Lung (tissue), 12 donors: Measurements from ENCODE around the gene OMP. TPM values are rescaled to one million over a fixed set of nuclear protein-coding genes. Genes with fewer than 3 reads are reported as not detected.

Source experiments
- ATAC-seq: fragments of 200-7000 bp; cut with Tn5 transposase; one replicate; pipeline ENCODE4 v1.9.1; 2020; ENCODE audit warnings: moderate number of reproducible peaks; ENCODE audit not compliant: insufficient read depth, low FRiP score
- DNase-seq, 3 donors: peaks; one replicate each; pipeline ENCODE4 v3.0.0-alpha.2; 2013 to 2017
- H3K27ac ChIP-seq, 2 donors: one replicate each; pipeline ENCODE4 v1.5.1; 2013; ENCODE audit warnings: mild to moderate bottlenecking in 2 of 2, moderate library complexity in 2 of 2, control low read depth in 1 of 2, inconsistent platforms in 1 of 2, low read depth in 1 of 2, low read length in 1 of 2
- H3K27me3 ChIP-seq, 3 donors: one replicate each; pipeline ENCODE4 v1.5.1; 2013; ENCODE audit warnings: low read length in 2 of 3; ENCODE audit not compliant: control insufficient read depth in 3 of 3, insufficient read depth in 3 of 3
- H3K36me3 ChIP-seq, 4 donors: one replicate each; pipeline ENCODE4 v1.5.1; 2013; ENCODE audit warnings: low read length in 4 of 4, mild to moderate bottlenecking in 1 of 4, moderate library complexity in 1 of 4; ENCODE audit not compliant: control insufficient read depth in 4 of 4, insufficient read depth in 4 of 4
- H3K4me1 ChIP-seq, 5 donors: one replicate each; pipeline ENCODE4 v1.5.1; 2013; ENCODE audit warnings: low read length in 5 of 5, mild to moderate bottlenecking in 2 of 5, moderate library complexity in 1 of 5; ENCODE audit not compliant: control insufficient read depth in 5 of 5, insufficient read depth in 5 of 5
- H3K4me3 ChIP-seq: one replicate; pipeline ENCODE4 v1.5.1; 2013; ENCODE audit warnings: mild to moderate bottlenecking, control low read depth, moderate library complexity
- H3K9ac ChIP-seq, 2 donors: one replicate each; pipeline ENCODE4 v1.5.1; 2013; ENCODE audit warnings: low read length in 2 of 2, control low read depth in 1 of 2; ENCODE audit not compliant: insufficient read depth in 1 of 2
- H3K9me3 ChIP-seq, 4 donors: one replicate each; pipeline ENCODE4 v1.5.1; 2013; ENCODE audit warnings: low read length in 3 of 4, mild to moderate bottlenecking in 1 of 4, moderate library complexity in 1 of 4; ENCODE audit not compliant: control insufficient read depth in 4 of 4, insufficient read depth in 3 of 4
- CTCF ChIP-seq: IDR thresholded peaks from 2 replicates; pipeline ENCODE4 v1.5.1; 2012; ENCODE audit warnings: mild to moderate bottlenecking; ENCODE audit errors: control extremely low read depth, extremely low read depth
- WGBS, 2 donors: extraction: QIAGEN DNeasy Blood & Tissue Kit; methylation state at CpG; one replicate each; pipeline ENCODE4 v1.1.7; 2013; 5-methylcytosine and 5-hydroxymethylcytosine counted together
- polyA plus RNA-seq, 2 donors: library from polyadenylated mRNA; stranded (reverse); fragments of 200-250 nt; gene quantifications; one replicate each; pipeline ENCODE4 v1.2.1, GENCODE V29; 2013
- total RNA-seq, 2 donors: library from RNA; depleted of rRNA in 1 of 2; stranded (reverse); fragments of >200 nt in 1 of 2; gene quantifications; one replicate each; pipeline ENCODE4 v1.2.1, GENCODE V29; 2014 to 2021
- donor health status: control.
- donor health status: control.
- donor health status: Bipolar disorder and iron deficiency.
- donor health status: healthy.
- donor health status: DM: yes; HTN: yes; CAD: no.

OMP gene
- total and polyA plus RNA-seq, 4 donors: 0.37 to 0.74 (median 0.61) TPM; not detected in 1

- no peaks in the 10 kb centered on the region for H3K36me3 ChIP-seq
- 76 to 84% methylated on average over 9 of the region's 9 CpGs for WGBS, 2 donors
- ATAC-seq (no peak), DNase-seq (peak; percentile 56 to 71 (median 69))
- H3K27me3 ChIP-seq: peaks cover 0 to 3% (median 2%) of the 10 kb centered on the region in 3 donors
- no peak overlapping the region for H3K4me3 ChIP-seq
- peaks cover 0 to 26% (median 3%) of the 10 kb centered on the region in 5 donors for H3K4me1 ChIP-seq
- H3K9ac ChIP-seq: no peak overlapping the region
- H3K27ac ChIP-seq: no peak overlapping the region
- TF ChIP-seq CTCF: no peak
- no peaks in the 10 kb centered on the region for H3K9me3 ChIP-seq
These were observed 28.3 kb downstream of the OMP start for GRCh38 chr11:77130763-77131513.

GRCh38 chr11:77131560-77131959 is 28.9 kb downstream of the OMP start:
- peaks cover 0 to 9% (median 5%) of the 10 kb centered on the region in 3 donors for H3K27me3 ChIP-seq
- H3K4me3 ChIP-seq: no peak overlapping the region
- ATAC-seq (no peak), DNase-seq (no peak)
- peaks cover 0 to 26% (median 3%) of the 10 kb centered on the region in 5 donors for H3K4me1 ChIP-seq
- no peak overlapping the region for H3K9ac ChIP-seq
- H3K27ac ChIP-seq: no peak overlapping the region
- no peaks in the 10 kb centered on the region for H3K36me3 ChIP-seq
- 74 to 77% methylated on average over 6 of the region's 6 CpGs for WGBS, 2 donors
- no peaks in the 10 kb centered on the region for H3K9me3 ChIP-seq
- TF ChIP-seq CTCF: no peak

- Histone ChIP-seq H3K4me1 (peaks cover 0 to 16% (median 2%) of the 10 kb centered on the region in 5 donors), H3K9ac (no peak overlapping the region), H3K4me3 (no peak overlapping the region), H3K36me3 (no peaks in the 10 kb centered on the region), H3K27ac (no peak overlapping the region), H3K9me3 (no peaks in the 10 kb centered on the region), H3K27me3 (peaks cover 0 to 25% (median 20%) of the 10 kb centered on the region in 3 donors)
- TF ChIP-seq CTCF: no peak
- ATAC-seq (no peak), DNase-seq (no peak)
- WGBS, 2 donors: 3 to 9% methylated on average over 2 of the region's 2 CpGs
These were observed 32.4 kb downstream of the OMP start for GRCh38 chr11:77135069-77135468.
